Nephron (organoid): ENCODE data around the gene PGBD5.
A peak's percentile ranks its signal among the peaks of the same experiment; 100 is the strongest.

ENCODE experiments used
- H3K27ac Mint-ChIP-seq, 3 experiments: 2 replicates each; pipeline ENCODE4 v1.8.0; 2020; ENCODE audit warnings: mixed read lengths in 3 of 3, mild to moderate bottlenecking in 2 of 3, moderate library complexity in 1 of 3
- H3K27me3 Mint-ChIP-seq: 2 replicates; pipeline ENCODE4 v1.8.0; 2021; ENCODE audit warnings: low read depth, mild to moderate bottlenecking, moderate library complexity, mixed read lengths
- H3K36me3 Mint-ChIP-seq: 2 replicates; pipeline ENCODE4 v1.8.0; 2020; ENCODE audit warnings: low read depth, mixed read lengths
- H3K4me1 Mint-ChIP-seq: 2 replicates; pipeline ENCODE4 v1.8.0; 2020; ENCODE audit warnings: mixed read lengths
- H3K4me3 Mint-ChIP-seq, 3 experiments: 2 replicates each; pipeline ENCODE4 v1.8.0; 2020; ENCODE audit warnings: mild to moderate bottlenecking in 3 of 3, mixed read lengths in 3 of 3, moderate library complexity in 2 of 3
- H3K9me3 Mint-ChIP-seq: 2 replicates; pipeline ENCODE4 v1.8.0; 2020; ENCODE audit warnings: mixed read lengths
- CTCF ChIP-seq, 3 experiments: fragments of 200-600 bp; sonication (generic); IDR thresholded peaks; one replicate each; pipeline ENCODE4 v1.5.0; 2021; ENCODE audit warnings: antibody characterized with exemption in 3 of 3; ENCODE audit not compliant: unreplicated experiment in 3 of 3

PGBD5 gene

GRCh38 chr1:230385930-230386329 lies 40.2 kb downstream of the PGBD5 start:
- Mint-ChIP-seq H3K4me3 (no peak overlapping the region), H3K27me3 (peaks cover 5% of the 10 kb centered on the region), H3K4me1 (peaks cover 33% of the 10 kb centered on the region), H3K27ac (no peak overlapping the region), H3K36me3 (peaks cover 4% of the 10 kb centered on the region), H3K9me3 (peaks cover 3% of the 10 kb centered on the region)
- TF ChIP-seq CTCF (IDR thresholded peaks at IDR 0.05; ENCODE audit: unreplicated experiment in 3 of 3) = no peak

- Mint-ChIP-seq H3K27ac (no peak overlapping the region), H3K27me3 (peaks cover 1% of the 10 kb centered on the region), H3K9me3 (peaks cover 3% of the 10 kb centered on the region), H3K4me1 (peaks cover 33% of the 10 kb centered on the region), H3K4me3 (no peak overlapping the region), H3K36me3 (peaks cover 4% of the 10 kb centered on the region)
- no peak for TF ChIP-seq CTCF (IDR thresholded peaks at IDR 0.05; ENCODE audit: unreplicated experiment in 3 of 3)
These were observed 41.0 kb downstream of the PGBD5 start for GRCh38 chr1:230385158-230385450.

DNA sequence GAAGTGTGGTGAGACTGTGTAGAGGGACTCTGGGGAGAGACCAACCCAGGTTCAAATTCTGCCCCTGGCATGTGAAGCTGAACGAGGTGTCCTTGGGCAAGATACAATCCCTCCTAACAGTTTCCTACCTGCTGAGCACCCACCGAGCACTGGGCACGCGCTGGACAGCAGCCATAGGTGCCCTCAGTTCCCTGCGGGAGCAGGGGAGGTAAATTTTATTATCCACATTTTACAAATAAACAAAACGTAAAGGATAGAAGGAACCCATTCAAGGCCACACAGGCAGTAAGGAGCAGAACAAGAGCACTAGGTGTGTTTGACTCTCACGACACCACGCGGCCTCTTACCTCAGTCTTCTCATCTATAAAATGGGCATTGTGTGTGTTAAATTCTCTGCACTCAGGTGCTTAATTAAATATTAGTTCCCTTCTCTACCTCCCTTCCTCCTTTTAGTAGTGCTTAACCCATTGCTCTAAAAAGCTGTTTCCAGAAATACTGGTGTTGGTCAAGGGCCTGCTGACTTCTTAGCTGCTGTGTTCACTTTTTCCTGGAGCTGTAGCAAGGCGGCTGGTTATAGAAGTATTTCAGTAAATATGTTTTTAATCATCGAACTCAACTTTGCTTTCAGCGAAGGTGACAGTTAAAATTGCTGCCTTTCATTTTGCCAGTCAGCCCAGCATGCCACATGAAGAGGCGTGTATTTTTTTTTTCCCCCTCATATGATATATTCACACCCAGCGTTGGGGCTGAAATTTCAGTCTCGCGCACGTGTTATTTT lies 41.6 kb downstream of the PGBD5 start:
- Mint-ChIP-seq H3K4me1 (peaks cover 34% of the 10 kb centered on the region), H3K36me3 (peaks cover 7% of the 10 kb centered on the region), H3K27me3 (no peaks in the 10 kb centered on the region), H3K4me3 (no peak overlapping the region), H3K27ac (no peak overlapping the region), H3K9me3 (peaks cover 7% of the 10 kb centered on the region)
- no peak for TF ChIP-seq CTCF (IDR thresholded peaks at IDR 0.05; ENCODE audit: unreplicated experiment in 3 of 3)

DNA sequence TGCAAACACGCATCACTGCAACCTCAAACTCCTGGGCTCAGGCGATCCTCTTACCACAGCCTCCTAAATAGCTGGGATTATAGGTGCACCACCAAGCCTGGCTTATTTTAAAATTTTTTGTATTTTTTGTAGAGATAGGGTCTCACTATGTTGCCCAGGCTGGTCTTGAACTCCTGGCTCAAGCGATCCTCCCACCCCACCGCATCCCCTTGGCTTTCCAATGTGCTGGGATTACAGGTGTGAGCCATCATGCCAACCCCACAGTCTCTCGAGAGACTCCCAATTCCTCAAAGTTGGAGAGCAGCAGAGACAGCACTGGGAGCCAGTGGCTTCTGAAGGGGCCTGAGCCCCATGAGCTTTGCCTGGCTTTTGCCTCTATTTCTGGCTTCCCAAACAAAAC lies 42.7 kb downstream of the PGBD5 start:
- TF ChIP-seq CTCF (IDR thresholded peaks at IDR 0.05; ENCODE audit: unreplicated experiment in 3 of 3) = no peak
- peaks cover 11% of the 10 kb centered on the region for H3K9me3 Mint-ChIP-seq
- no peak overlapping the region for H3K27ac Mint-ChIP-seq
- H3K4me3 Mint-ChIP-seq = no peak overlapping the region
- peaks cover 9% of the 10 kb centered on the region for H3K36me3 Mint-ChIP-seq
- H3K27me3 Mint-ChIP-seq = peaks cover 6% of the 10 kb centered on the region
- peaks cover 42% of the 10 kb centered on the region for H3K4me1 Mint-ChIP-seq

- TF ChIP-seq CTCF (IDR thresholded peaks at IDR 0.05; ENCODE audit: unreplicated experiment in 3 of 3) = no peak
- Mint-ChIP-seq H3K27ac (peak overlapping the region; percentile 77 to 86 (median 78)), H3K27me3 (peaks cover 9% of the 10 kb centered on the region), H3K4me1 (peaks cover 56% of the 10 kb centered on the region), H3K36me3 (peaks cover 9% of the 10 kb centered on the region), H3K4me3 (peak overlapping the region in 1 of 3 experiments; percentile 1), H3K9me3 (peaks cover 11% of the 10 kb centered on the region)
These were observed 44.1 kb downstream of the PGBD5 start for GRCh38 chr1:230382001-230382491.

DNA sequence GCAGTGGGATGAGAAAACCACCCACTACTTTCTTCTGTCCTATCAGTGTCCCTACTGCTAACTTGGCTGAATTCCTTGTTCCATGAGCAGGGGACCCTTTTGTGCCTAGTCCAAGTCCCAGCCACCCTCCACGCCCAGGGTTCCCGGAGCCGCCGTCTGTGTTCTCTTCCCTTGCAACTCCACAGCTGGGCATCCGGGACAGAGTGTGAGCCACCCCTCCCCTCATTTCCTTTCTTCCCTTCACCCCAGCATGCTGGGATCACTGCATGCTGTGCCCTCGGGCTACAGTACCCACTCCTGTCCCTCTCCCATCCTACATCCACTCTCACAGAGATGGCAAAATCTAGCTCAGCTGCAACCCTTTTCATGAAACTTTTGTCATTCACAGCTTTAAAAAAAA lies 44.5 kb downstream of the PGBD5 start:
- no peak for TF ChIP-seq CTCF (IDR thresholded peaks at IDR 0.05; ENCODE audit: unreplicated experiment in 3 of 3)
- H3K4me1 Mint-ChIP-seq = peaks cover 56% of the 10 kb centered on the region
- peaks cover 9% of the 10 kb centered on the region for H3K27me3 Mint-ChIP-seq
- peaks cover 9% of the 10 kb centered on the region for H3K36me3 Mint-ChIP-seq
- H3K9me3 Mint-ChIP-seq = peaks cover 11% of the 10 kb centered on the region
- peak overlapping the region; percentile 77 to 86 (median 78) for H3K27ac Mint-ChIP-seq
- H3K4me3 Mint-ChIP-seq = peak overlapping the region in 1 of 3 experiments; percentile 1
